Activated CD4-positive, alpha-beta T cell treated with anti-CD3 and anti-CD28 coated beads, Interleukin-2, amount 10 ng/mL, durations not matched to agents 24 days and 14 days (primary cell): ENCODE data around the gene CDKN2B-AS1. TPM values are rescaled to one million over a fixed set of nuclear protein-coding genes. Genes with fewer than 3 reads are reported as not detected.
"Not testable (repeated sequence)": the region's sequence is repeated elsewhere in the genome, so short reads cannot be mapped to it uniquely, and the experiment has no call there.

ENCODE experiments used
- DNase-seq: peaks from one replicate; pipeline ENCODE4 v3.0.0; 2022
- H3K27ac Mint-ChIP-seq: one replicate; pipeline ENCODE4 v1.8.0; 2022; ENCODE audit warnings: mild to moderate bottlenecking, mixed read lengths
- H3K27me3 Mint-ChIP-seq: one replicate; pipeline ENCODE4 v1.8.0; 2022; ENCODE audit warnings: mixed read lengths
- H3K36me3 Mint-ChIP-seq: one replicate; pipeline ENCODE4 v1.8.0; 2022; ENCODE audit warnings: low read depth, mild to moderate bottlenecking, mixed read lengths
- H3K4me1 Mint-ChIP-seq: one replicate; pipeline ENCODE4 v1.8.0; 2021; ENCODE audit warnings: mixed read lengths
- H3K4me3 Mint-ChIP-seq: one replicate; pipeline ENCODE4 v1.8.0; 2022; ENCODE audit warnings: mild to moderate bottlenecking, moderate library complexity, mixed read lengths
- H3K9me3 Mint-ChIP-seq: one replicate; pipeline ENCODE4 v1.8.0; 2021; ENCODE audit warnings: mixed read lengths
- intact Hi-C: fragments of 100-400 bp; cut with micrococcal nuclease; formaldehyde crosslinking; loops from one replicate; pipeline ENCODE4 v1.15.1; 2023
- total RNA-seq: library from RNA; stranded (reverse); gene quantifications from 2 replicates; pipeline ENCODE4 v1.2.3, GENCODE V29; 2022

CDKN2B-AS1 gene
- total RNA-seq, 1 donor from 2014 or later: 0.42 TPM

DNA sequence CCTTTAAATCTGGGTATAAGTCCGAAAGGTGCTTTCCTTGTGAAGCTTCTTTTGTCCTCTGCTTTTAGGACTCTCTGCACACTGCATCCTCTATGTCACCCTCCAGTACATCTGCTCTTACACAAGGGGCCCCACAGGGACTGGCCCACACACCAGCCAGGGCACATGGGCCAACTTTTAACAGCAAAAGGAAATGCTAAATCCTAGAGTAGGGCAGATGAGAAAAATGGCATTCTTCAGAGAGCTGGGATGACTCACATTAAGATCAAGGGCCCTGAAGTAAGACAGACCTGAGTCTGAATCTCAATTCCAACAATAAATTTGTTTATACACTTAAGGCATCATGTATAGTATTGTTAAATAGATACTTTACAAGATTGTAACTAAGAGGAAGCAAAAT is 54.8 kb downstream of the CDKN2B-AS1 start:
- Mint-ChIP-seq H3K4me3 (no peak overlapping the region), H3K9me3 (no peaks in the 10 kb centered on the region), H3K27me3 (peaks cover 26% of the 10 kb centered on the region), H3K36me3 (no peaks in the 10 kb centered on the region), H3K4me1 (peaks cover 44% of the 10 kb centered on the region), H3K27ac (no peak overlapping the region)
- intact Hi-C loops: no loop called here
- DNase-seq: no peak

DNA sequence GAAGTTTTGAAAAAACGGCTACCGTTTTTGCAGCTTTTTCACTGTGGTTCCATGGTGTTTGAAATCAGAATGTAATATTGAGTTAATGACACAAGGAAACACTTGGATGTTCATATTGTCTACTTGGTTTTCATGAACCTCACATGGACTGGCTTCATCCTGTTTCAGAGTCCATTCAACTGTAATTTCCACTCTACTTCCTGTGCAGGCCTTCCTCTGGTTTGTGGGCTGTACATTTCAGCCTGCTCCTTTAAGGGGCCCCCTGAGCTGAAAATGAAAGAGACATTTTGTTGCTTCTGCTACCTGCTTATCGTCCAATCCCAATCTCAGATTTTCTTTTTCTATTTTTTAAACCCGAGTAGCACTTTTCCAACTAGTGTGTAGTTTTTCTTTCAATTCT is 56.3 kb downstream of the CDKN2B-AS1 start:
- intact Hi-C loops: loop anchor here (10.0 kb wide), 1 partner anchor 696 kb away; the partner anchor contains the start of gene IFNA6
- Mint-ChIP-seq H3K4me3 (peak overlapping the region; percentile 7), H3K9me3 (no peaks in the 10 kb centered on the region), H3K27me3 (peaks cover 28% of the 10 kb centered on the region), H3K27ac (no peak overlapping the region), H3K4me1 (peaks cover 40% of the 10 kb centered on the region), H3K36me3 (no peaks in the 10 kb centered on the region)
- peak; percentile 71 for DNase-seq

DNA sequence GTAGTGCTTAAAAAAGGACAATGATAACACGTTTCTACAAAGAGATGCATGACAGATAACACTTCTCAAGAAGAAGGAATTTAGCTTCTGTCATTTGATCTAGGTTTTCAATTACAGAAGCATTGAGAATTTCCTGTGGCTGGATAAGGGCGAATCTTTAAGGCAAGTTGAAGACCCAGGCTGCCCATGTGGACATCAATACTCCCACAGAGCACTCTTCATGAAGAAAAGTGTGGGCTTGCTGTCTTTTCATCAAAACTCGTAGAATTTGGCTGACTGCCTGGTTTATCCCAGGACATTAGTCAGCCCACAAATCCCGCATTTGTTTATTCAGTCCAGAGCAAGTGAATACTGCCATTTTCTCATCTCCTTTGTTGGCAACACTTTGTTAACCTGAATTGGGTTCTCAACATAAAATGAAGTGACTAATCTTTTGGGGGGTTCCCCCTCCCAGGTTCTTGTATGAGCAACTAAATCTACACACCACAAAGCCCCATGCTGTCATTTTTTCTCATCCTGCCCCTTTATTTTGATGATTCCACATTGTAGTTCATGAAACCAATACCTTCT is 57.9 kb downstream of the CDKN2B-AS1 start:
- intact Hi-C loops: loop anchor here (1.0 to 10.0 kb wide), 5 partner anchors 11 to 698 kb away; partner anchors contain the start of gene IFNA6
- peaks cover 32% of the 10 kb centered on the region for H3K4me1 Mint-ChIP-seq
- peaks cover 20% of the 10 kb centered on the region for H3K27me3 Mint-ChIP-seq
- H3K9me3 Mint-ChIP-seq: no peaks in the 10 kb centered on the region
- peaks cover 3% of the 10 kb centered on the region for H3K36me3 Mint-ChIP-seq
- peak; percentile 79 for DNase-seq
- H3K27ac Mint-ChIP-seq: peak overlapping the region; percentile 62
- peak overlapping the region; percentile 42 for H3K4me3 Mint-ChIP-seq

DNA sequence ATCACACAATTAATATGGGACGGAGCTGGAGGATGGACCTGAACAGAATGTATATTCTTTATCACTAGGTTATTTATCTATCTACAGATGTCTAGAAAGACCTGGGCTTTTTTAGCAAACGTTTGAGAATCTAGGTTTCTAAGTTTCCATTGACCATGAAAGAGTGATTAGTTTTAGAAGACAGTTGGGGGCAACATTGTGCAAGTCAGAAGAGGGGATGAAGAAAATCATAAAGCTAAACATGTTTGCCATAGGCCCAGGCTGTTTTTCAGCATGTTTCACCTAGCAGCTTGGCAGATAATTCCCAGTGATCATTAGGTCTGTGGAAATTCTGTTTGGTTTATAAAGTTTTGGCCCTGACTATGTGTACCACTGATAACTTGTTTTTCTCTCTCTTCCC is 58.6 kb downstream of the CDKN2B-AS1 start:
- intact Hi-C loops: loop anchor here (10.0 kb wide), 1 partner anchor 698 kb away; the partner anchor contains the start of gene IFNA6
- Mint-ChIP-seq H3K36me3 (peaks cover 3% of the 10 kb centered on the region), H3K4me3 (peak overlapping the region; percentile 42), H3K27ac (peak overlapping the region; percentile 47), H3K27me3 (peaks cover 20% of the 10 kb centered on the region), H3K9me3 (peaks cover 2% of the 10 kb centered on the region), H3K4me1 (peaks cover 32% of the 10 kb centered on the region)
- DNase-seq: no peak

DNA sequence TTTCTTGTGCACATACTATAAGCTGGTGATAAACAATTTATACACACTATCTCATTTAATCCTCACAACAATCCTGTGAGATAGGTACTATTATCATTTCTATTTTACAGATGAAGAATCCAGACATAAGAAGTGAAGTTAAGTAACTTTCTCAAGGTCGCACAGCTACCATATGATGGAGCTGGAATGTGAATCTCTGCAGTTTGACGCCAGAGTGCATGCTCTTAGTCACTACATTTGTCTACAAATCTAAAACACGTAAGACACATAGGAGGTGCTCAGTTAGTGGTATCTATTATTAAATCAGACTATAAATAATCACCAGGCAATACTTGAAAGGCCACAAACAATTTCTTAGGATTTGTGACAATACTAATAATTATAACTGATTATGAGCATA is 59.5 kb downstream of the CDKN2B-AS1 start:
- DNase-seq: no peak
- intact Hi-C loops: loop anchor here (10.0 kb wide), 1 partner anchor 699 kb away; the partner anchor contains the start of gene IFNA6
- Mint-ChIP-seq H3K4me3 (no peak overlapping the region), H3K4me1 (peaks cover 32% of the 10 kb centered on the region), H3K9me3 (peaks cover 9% of the 10 kb centered on the region), H3K27me3 (peaks cover 23% of the 10 kb centered on the region), H3K27ac (no peak overlapping the region), H3K36me3 (peaks cover 5% of the 10 kb centered on the region)

DNA sequence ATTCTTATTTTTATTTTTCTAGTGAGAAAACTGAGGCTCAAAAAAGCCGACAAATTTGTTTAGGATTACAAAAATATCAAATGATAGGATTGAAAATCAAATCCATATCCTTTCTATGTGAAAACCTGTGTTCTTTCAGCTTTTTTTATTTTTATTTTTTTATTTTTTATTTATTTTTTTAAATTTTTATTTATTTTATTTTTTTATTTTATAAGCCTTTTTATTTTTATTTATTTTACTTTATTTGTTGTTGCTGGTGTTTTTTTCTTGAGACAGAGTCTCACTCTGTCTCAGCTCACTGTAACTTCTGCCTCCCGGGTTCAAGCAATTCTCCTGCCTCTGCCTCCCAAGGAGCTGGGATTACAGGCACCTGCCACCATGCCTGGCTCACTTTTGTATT is 59.9 kb downstream of the CDKN2B-AS1 start:
- Mint-ChIP-seq H3K9me3 (peaks cover 10% of the 10 kb centered on the region), H3K36me3 (peaks cover 6% of the 10 kb centered on the region), H3K4me1 (peaks cover 30% of the 10 kb centered on the region), H3K27me3 (peaks cover 24% of the 10 kb centered on the region), H3K27ac (no peak overlapping the region), H3K4me3 (no peak overlapping the region)
- intact Hi-C loops: loop anchor here (10.0 kb wide), 1 partner anchor 700 kb away; the partner anchor contains the start of gene IFNA6
- DNase-seq: no peak

DNA sequence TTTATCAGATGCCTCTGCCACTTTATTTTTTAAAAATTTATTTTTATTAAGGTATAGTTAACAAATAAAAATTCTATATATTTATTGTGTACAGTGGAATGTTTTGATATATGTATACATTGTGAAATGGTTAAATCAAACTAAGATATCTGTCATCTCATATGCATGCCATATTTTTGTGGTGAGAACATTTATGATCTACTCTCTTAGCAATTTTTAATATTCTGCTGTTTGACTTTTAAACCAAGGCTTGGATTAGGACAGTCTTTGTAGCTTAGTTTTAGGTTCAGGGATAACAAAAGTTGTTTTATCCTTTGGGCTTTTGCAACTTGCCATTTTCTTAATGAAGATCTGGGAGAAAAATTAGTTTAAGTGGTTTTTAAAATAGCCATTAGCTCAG is 60.5 kb downstream of the CDKN2B-AS1 start:
- Mint-ChIP-seq H3K27ac (no peak overlapping the region), H3K4me1 (peaks cover 29% of the 10 kb centered on the region), H3K4me3 (no peak overlapping the region), H3K27me3 (peaks cover 26% of the 10 kb centered on the region), H3K36me3 (peaks cover 6% of the 10 kb centered on the region), H3K9me3 (peaks cover 11% of the 10 kb centered on the region)
- DNase-seq: no peak
- intact Hi-C loops: loop anchor here (10.0 kb wide), 1 partner anchor 700 kb away; the partner anchor contains the start of gene IFNA6

DNA sequence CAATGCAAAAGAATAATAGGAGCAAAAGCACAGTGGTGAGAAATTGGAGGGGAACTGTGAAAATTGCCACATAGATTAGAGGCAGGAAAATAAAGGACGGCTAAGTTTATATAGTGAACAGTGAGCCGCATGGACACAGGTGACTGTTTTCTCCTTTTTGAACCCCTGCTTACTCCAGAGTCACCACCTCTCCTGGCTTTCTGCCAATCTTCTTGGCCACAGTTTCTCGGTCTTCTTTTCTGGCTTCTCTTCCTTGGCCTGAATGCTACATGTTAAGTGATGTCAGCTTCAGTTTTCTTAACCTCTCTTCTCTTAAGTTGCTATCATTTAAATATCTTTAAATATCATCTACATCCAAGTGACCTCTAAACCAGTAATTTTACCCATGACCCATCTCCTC is 61.8 kb downstream of the CDKN2B-AS1 start:
- peaks cover 21% of the 10 kb centered on the region for H3K4me1 Mint-ChIP-seq
- H3K9me3 Mint-ChIP-seq: peaks cover 18% of the 10 kb centered on the region
- peaks cover 10% of the 10 kb centered on the region for H3K36me3 Mint-ChIP-seq
- H3K4me3 Mint-ChIP-seq: no peak overlapping the region
- intact Hi-C loops: loop anchor here (10.0 kb wide), 1 partner anchor 702 kb away; the partner anchor contains the start of gene IFNA6
- H3K27me3 Mint-ChIP-seq: peaks cover 37% of the 10 kb centered on the region
- no peak overlapping the region for H3K27ac Mint-ChIP-seq
- no peak for DNase-seq

DNA sequence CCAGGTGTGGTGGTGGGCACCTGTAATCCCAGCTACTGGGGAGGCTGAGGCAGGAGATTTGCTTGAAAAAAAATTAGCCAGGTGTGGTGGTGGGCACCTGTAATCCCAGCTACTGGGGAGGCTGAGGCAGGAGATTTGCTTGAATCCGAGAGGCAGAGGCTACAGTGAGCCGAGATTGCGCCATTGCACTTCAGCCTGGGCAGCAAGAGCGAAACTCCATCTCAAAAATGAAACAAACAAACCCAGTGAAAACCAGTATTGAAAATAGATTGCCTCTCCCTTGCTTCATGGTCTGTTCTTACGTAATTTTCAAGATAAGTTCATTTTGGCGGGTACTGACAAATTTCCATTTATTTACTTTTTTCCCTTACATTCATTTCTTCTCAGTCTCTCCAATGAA is 63.4 kb downstream of the CDKN2B-AS1 start:
- not testable (repeated sequence) for DNase-seq, H3K36me3 Mint-ChIP-seq
- peaks cover 18% of the 10 kb centered on the region for H3K9me3 Mint-ChIP-seq

DNA sequence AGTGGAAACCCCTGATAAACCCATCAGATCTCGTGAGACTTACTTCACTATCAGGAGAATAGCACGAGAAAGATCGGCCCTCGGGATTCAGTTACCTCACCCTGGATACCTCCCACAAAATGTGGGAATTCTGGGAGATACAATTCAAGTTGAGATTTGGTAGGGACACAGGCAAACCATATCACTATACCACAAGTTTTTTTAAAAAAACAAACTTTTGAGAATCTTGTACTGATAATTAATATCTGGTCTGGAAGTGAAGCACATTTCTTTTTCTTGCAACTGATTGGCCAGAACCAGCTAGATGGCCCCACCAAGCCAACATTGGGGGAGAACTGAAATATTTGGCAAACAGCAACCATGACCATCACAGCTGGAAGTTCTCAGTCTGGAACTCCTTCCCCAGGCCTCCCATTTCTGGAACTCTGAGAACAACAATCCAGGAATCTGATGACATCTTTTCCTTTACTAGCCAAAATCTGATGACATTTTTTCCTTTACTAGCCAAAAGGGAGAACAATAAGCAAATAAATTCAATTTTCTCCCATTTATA is 66.3 kb downstream of the CDKN2B-AS1 start:
- DNase-seq: no peak
- peaks cover 52% of the 10 kb centered on the region for H3K27me3 Mint-ChIP-seq
- H3K4me3 Mint-ChIP-seq: no peak overlapping the region
- peaks cover 19% of the 10 kb centered on the region for H3K4me1 Mint-ChIP-seq
- H3K9me3 Mint-ChIP-seq: peaks cover 18% of the 10 kb centered on the region
- intact Hi-C loops: no loop called here
- no peak overlapping the region for H3K27ac Mint-ChIP-seq
- peaks cover 10% of the 10 kb centered on the region for H3K36me3 Mint-ChIP-seq

More for the DNA sequence above, 63.4 kb downstream of the CDKN2B-AS1 start:
- not testable (repeated sequence) for H3K4me1 Mint-ChIP-seq, H3K4me3 Mint-ChIP-seq, H3K27ac Mint-ChIP-seq
- H3K27me3 Mint-ChIP-seq: peaks cover 44% of the 10 kb centered on the region
- intact Hi-C loops: loop anchor here (10.0 kb wide), 1 partner anchor 703 kb away; the partner anchor contains the start of gene IFNA6

DNA sequence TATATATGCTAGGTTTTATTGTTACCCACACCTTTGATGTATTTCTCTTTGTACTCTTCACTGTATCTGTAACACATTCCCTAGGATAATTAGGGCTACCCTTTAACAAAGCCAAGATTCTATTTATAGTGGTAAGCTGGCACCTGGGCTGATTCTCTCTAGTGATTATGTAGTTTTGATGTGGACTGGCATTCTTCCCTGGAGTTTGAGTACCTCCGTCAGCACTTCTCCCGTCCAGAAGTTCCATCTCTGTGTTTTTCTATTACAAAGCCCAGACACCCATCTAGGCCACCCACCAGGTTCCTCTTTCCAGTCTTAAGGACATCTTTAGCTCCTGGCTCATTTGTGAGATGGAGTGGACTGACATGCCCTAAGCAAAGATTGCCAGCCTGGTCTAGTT is 70.4 kb downstream of the CDKN2B-AS1 start:
- intact Hi-C loops: no loop called here
- H3K4me3 Mint-ChIP-seq: no peak overlapping the region
- no peak for DNase-seq
- peaks cover 10% of the 10 kb centered on the region for H3K9me3 Mint-ChIP-seq
- H3K4me1 Mint-ChIP-seq: peaks cover 25% of the 10 kb centered on the region
- peaks cover 4% of the 10 kb centered on the region for H3K36me3 Mint-ChIP-seq
- no peak overlapping the region for H3K27ac Mint-ChIP-seq
- H3K27me3 Mint-ChIP-seq: peaks cover 42% of the 10 kb centered on the region

DNA sequence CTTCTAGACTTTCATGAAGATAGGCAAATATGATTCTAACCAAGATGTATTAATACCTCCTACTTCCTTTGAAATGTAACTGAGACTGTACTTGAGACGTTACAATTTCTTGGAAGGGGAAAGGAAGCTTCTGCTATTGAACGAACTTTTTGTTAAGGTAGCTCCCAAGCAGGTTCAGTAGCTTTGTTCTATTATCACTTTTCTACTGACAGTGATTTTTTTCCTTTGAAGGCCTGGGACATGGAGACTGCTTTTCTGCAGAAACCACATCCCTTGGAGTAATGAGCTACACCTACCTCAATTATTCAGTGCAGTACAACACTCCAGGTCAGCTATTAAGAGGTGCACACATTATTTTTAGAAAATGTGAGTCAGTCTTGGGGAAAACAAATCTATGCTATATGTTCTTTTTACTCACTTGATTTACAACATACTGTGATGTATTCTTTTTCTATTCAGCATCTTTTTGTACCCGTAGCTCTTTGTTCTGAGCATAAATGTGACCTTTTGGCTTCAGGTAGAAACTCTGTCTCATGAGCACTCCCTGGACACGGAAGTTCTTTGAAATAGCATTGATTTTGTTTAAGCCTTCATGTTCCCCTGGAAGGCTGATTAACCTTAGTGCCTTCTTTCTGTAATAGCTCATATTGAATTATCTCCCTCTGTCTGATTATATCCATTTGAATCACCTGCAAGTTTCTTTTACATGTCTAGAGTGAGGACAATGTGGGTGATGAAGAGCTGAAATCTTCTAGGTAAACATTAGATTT is 71.0 kb downstream of the CDKN2B-AS1 start:
- Mint-ChIP-seq H3K36me3 (peaks cover under 1% of the 10 kb centered on the region), H3K27ac (no peak overlapping the region), H3K4me3 (no peak overlapping the region), H3K9me3 (peaks cover 4% of the 10 kb centered on the region), H3K4me1 (peaks cover 25% of the 10 kb centered on the region), H3K27me3 (peaks cover 36% of the 10 kb centered on the region)
- DNase-seq: no peak
- intact Hi-C loops: no loop called here

DNA sequence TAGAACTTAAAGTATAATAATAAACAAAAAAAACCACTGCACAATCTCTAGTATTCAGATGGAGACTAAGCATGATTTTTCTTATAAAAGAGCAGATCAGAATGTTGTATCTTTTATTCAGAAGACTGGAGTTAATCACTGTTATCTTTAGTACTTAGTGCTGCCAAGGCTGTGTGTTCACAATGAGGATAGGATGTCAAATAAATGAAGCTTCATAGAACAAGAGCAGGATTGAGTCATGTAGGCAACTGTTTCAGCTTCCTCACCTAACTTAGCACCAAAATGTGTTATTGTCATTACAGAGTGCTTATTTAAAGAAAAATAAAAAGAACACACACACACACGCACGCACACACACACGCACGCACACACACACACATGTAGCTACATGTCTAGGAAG is 72.6 kb downstream of the CDKN2B-AS1 start:
- no peak overlapping the region for H3K27ac Mint-ChIP-seq
- peaks cover 3% of the 10 kb centered on the region for H3K9me3 Mint-ChIP-seq
- peaks cover 39% of the 10 kb centered on the region for H3K27me3 Mint-ChIP-seq
- H3K36me3 Mint-ChIP-seq: peaks cover 5% of the 10 kb centered on the region
- peaks cover 33% of the 10 kb centered on the region for H3K4me1 Mint-ChIP-seq
- intact Hi-C loops: no loop called here
- no peak overlapping the region for H3K4me3 Mint-ChIP-seq
- no peak for DNase-seq

DNA sequence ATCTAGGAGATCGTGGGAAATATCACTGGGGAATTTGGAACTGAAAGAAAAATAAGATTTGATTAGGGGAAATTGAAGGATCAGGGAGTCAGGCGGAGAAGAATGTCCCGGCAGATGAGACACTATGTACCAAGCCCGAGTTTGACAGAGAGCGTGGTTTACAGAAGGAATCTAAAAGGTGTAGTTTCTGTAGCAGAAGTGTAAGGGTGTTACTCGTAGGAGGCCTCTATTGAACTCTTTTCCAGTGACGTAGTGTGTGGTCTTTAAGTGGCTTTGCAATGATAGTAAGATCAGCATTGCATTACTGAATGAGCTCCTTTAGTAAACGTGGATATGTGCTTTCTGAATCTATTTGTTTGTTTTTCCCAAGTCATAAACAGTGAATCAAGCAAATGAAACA is 73.8 kb downstream of the CDKN2B-AS1 start:
- peaks cover 34% of the 10 kb centered on the region for H3K27me3 Mint-ChIP-seq
- no peak overlapping the region for H3K4me3 Mint-ChIP-seq
- H3K36me3 Mint-ChIP-seq: peaks cover 7% of the 10 kb centered on the region
- H3K9me3 Mint-ChIP-seq: peaks cover 3% of the 10 kb centered on the region
- intact Hi-C loops: no loop called here
- DNase-seq: no peak
- H3K4me1 Mint-ChIP-seq: peaks cover 40% of the 10 kb centered on the region
- H3K27ac Mint-ChIP-seq: no peak overlapping the region
